ENCODE measurements around the gene ADISSP. TPM values are rescaled to one million over a fixed set of nuclear protein-coding genes. Genes with fewer than 3 reads are reported as not detected.

Gene ADISSP
- total and polyA plus RNA-seq, 2 of the 13 experiments (the other 11 are each of a cell fraction or from before 2014, with no cell fraction given): 38.3 to 90.6 TPM

DNA sequence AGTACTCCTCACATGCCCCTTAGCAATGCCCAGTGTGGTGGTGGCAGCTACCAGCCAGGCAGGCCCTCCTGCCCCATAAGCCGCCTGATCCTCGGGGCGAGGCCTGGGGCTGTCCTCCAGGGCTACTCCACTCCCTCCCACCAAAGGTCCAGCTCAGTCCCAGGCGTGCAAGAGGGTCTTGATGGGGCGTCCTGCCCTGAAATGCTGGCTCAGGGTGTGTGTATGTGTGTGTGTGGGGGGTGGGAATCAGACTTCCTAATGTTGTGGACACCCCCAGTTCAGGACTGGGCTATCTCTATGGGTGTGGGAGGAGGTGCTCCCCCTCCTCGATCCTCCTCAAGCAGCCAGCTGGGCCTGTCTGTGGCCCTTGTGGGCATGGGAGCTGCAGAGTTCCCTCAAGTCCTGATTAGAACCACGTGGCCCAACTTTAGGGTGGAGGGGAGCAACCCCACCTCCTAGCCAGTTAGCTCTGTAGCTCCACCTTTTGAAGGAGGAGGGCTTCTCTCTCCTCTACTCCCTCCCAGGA lies 27.6 kb downstream of the ADISSP start (continued):
- TF ChIP-seq ZNF737 (CRISPR knock-in tag; IDR thresholded peaks at IDR 0.05; ENCODE audit: borderline replicate concordance) (no peak), TBL1XR1 (IDR thresholded peaks at IDR 0.05; ENCODE audit: borderline replicate concordance, low read length, partially characterized antibody) (no peak)
- TF ChIP-seq, protein P1, sequence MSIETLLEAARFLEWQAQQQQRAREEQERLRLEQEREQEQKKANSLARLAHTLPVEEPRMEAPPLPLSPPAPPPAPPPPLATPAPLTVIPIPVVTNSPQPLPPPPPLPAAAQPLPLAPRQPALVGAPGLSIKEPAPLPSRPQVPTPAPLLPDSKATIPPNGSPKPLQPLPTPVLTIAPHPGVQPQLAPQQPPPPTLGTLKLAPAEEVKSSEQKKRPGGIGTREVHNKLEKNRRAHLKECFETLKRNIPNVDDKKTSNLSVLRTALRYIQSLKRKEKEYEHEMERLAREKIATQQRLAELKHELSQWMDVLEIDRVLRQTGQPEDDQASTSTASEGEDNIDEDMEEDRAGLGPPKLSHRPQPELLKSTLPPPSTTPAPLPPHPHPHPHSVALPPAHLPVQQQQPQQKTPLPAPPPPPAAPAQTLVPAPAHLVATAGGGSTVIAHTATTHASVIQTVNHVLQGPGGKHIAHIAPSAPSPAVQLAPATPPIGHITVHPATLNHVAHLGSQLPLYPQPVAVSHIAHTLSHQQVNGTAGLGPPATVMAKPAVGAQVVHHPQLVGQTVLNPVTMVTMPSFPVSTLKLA (IDR thresholded peaks at IDR 0.05): no peak

DNA sequence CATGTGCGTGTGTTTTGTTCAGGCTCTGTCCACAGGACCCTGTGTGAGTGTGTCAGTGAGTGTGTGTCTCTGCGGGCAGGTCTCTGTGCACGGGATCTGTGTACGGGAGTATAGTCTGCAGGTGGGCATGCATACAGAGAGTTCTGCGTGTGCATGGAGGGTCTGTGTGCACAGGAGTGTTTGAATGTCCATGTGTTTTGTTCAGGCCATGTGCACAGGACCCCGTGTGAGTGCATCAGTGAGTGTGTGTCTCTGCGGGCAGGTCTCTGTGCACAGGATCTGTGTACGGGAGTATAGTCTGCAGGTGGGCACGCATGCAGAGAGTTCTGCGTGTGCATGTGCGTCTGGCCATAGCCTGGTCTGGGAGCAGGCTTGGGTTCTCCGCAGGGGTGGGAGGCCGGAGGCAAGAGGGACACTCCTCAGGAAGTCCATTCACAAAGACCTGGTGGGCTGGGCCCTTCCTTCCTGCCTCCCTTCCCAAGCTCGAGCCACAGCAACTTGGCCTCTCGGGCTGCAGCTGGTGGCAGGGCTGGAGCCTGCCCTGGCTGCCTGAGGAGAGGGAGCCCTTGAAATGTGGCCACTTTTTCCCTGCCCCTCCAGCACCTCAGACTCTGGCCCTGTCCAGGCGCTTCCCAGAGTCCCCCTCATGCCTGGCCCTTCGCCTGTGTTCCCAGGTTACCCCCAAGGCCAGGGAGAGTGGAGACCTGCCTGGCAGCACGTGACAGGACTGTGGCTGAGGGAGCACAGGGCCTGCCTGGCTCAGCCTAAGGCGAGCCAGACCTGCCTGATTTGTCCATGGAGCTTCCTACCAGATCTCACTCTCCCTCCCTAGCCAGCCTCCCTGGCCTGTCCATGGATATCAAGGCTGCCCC lies 28.3 kb downstream of the ADISSP start:
- no peak overlapping the region for H3K27ac ChIP-seq (ENCODE audit: extremely low read length, insufficient read depth, low read length)
- intact Hi-C loops (cut with micrococcal nuclease; ENCODE audit: unreplicated experiment): no loop called here
- CTCF ChIA-PET (ENCODE audit: low intra/inter-chr PET ratio, low total read pairs): no interaction called here
- ATAC-seq: peak; percentile 66
- H3K27me3 ChIP-seq (ENCODE audit: control insufficient read depth in 1 of 2, insufficient read depth in 2 of 2, low read length in 2 of 2): peaks cover 6 to 17% of the 10 kb centered on the region in 2 experiments
- no peak for DNase-seq (ENCODE audit: low spot score)
- H4K20me1 ChIP-seq (ENCODE audit: insufficient read depth, low read length): no peaks in the 10 kb centered on the region
- H3K36me3 ChIP-seq (replicated peaks in 1 of 2; ENCODE audit: control insufficient read depth in 1 of 2, insufficient read depth in 2 of 2, low read length in 2 of 2): no peaks in the 10 kb centered on the region
- H3K4me3 ChIP-seq (replicated peaks in 1 of 3; ENCODE audit: insufficient read depth in 1 of 3, low read depth in 2 of 3, low read length in 3 of 3): peak overlapping the region in 1 of 3 experiments; percentile 39; a peak in 1 of 6 replicates
- in situ Hi-C loops (cut with HindIII; ENCODE audit: extremely low pct_ligation_motif_present, low pct_unique_long_range_greater_than_20kb): no loop called here
- peak overlapping the region; percentile 52 for H3K4me2 ChIP-seq (ENCODE audit: low read depth, low read length)
- H3K9ac ChIP-seq (ENCODE audit: insufficient read depth, low read depth, low read length): peak overlapping the region; percentile 32; the same call in 1 of the 2 replicates
- FAIRE-seq: no peak
- 44% methylated on average over 19 of the region's 19 CpGs for WGBS (ENCODE audit: low lambda C conversion rate)
- peaks cover 43% of the 10 kb centered on the region for H3K4me1 ChIP-seq (ENCODE audit: insufficient read depth, low read length)
- no peaks in the 10 kb centered on the region for H3K9me3 ChIP-seq (ENCODE audit: low read length)
- peak overlapping the region; percentile 3 for H2AFZ ChIP-seq (ENCODE audit: low read length)
- BruUV-seq (replicated peaks): no TSS peak
- H3K79me2 ChIP-seq (ENCODE audit: insufficient read depth, low read length): no peaks in the 10 kb centered on the region
- POLR2A ChIA-PET: interaction anchor here (1.0 to 2.7 kb wide), 3 partner anchors 10 to 81 kb away, joined by 4 to 13 read pairs (median 6); partner anchors contain the start of gene AP5S1
- TF ChIP-seq, protein P2, sequence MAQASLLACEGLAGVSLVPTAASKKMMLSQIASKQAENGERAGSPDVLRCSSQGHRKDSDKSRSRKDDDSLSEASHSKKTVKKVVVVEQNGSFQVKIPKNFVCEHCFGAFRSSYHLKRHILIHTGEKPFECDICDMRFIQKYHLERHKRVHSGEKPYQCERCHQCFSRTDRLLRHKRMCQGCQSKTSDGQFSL (CRISPR knock-in tag; IDR thresholded peaks at IDR 0.05): peak; percentile 85
- TF ChIP-seq ZNF569 (CRISPR knock-in tag; IDR thresholded peaks at IDR 0.05; ENCODE audit: borderline replicate concordance) (peak; percentile 71; the same call in 1 of the 2 replicates), PAX8 (CRISPR knock-in tag; IDR thresholded peaks at IDR 0.05; ENCODE audit: borderline replicate concordance) (no peak), ZNF550 (CRISPR knock-in tag; IDR thresholded peaks at IDR 0.05; ENCODE audit: borderline replicate concordance) (peak; percentile 34), ZNF878 (CRISPR knock-in tag; IDR thresholded peaks at IDR 0.05) (no peak)
- TF ChIP-seq, protein P3, sequence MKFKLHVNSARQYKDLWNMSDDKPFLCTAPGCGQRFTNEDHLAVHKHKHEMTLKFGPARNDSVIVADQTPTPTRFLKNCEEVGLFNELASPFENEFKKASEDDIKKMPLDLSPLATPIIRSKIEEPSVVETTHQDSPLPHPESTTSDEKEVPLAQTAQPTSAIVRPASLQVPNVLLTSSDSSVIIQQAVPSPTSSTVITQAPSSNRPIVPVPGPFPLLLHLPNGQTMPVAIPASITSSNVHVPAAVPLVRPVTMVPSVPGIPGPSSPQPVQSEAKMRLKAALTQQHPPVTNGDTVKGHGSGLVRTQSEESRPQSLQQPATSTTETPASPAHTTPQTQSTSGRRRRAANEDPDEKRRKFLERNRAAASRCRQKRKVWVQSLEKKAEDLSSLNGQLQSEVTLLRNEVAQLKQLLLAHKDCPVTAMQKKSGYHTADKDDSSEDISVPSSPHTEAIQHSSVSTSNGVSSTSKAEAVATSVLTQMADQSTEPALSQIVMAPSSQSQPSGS (CRISPR knock-in tag; IDR thresholded peaks at IDR 0.05): no peak
- TF ChIP-seq, protein P4, sequence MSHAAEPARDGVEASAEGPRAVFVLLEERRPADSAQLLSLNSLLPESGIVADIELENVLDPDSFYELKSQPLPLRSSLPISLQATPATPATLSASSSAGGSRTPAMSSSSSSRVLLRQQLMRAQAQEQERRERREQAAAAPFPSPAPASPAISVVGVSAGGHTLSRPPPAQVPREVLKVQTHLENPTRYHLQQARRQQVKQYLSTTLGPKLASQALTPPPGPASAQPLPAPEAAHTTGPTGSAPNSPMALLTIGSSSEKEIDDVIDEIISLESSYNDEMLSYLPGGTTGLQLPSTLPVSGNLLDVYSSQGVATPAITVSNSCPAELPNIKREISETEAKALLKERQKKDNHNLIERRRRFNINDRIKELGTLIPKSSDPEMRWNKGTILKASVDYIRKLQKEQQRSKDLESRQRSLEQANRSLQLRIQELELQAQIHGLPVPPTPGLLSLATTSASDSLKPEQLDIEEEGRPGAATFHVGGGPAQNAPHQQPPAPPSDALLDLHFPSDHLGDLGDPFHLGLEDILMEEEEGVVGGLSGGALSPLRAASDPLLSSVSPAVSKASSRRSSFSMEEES (CRISPR knock-in tag; IDR thresholded peaks at IDR 0.05): peak; percentile 89

Data from HepG2 (cell line).